Mononuclear cell (primary cell): ENCODE data around the gene SDHAF4. TPM values are rescaled to one million over a fixed set of nuclear protein-coding genes. Genes with fewer than 3 reads are reported as not detected.

Experiments
- H3K27me3 ChIP-seq: 2 replicates; pipeline ENCODE4 v1.6.0; 2011; ENCODE audit warnings: low read length, control low read depth; ENCODE audit not compliant: insufficient read depth
- H3K4me1 ChIP-seq: 2 replicates; pipeline ENCODE4 v1.5.1; 2011; ENCODE audit warnings: mild to moderate bottlenecking, low read length, control low read depth; ENCODE audit not compliant: insufficient read depth
- H3K4me3 ChIP-seq: 2 replicates; pipeline ENCODE4 v1.5.1; 2011; ENCODE audit warnings: mild to moderate bottlenecking, low read length, moderate library complexity
- H3K9me3 ChIP-seq: 2 replicates; pipeline ENCODE4 v1.5.1; 2011; ENCODE audit warnings: low read depth, mild to moderate bottlenecking, control low read depth, low read length
- total RNA-seq: library from RNA; depleted of rRNA; stranded (reverse); fragments of >200 nt; gene quantifications from one replicate; pipeline ENCODE4 v1.2.3, GENCODE V29; 2012

SDHAF4 gene
- total RNA-seq, 1 donor, result 2.6 TPM

DNA sequence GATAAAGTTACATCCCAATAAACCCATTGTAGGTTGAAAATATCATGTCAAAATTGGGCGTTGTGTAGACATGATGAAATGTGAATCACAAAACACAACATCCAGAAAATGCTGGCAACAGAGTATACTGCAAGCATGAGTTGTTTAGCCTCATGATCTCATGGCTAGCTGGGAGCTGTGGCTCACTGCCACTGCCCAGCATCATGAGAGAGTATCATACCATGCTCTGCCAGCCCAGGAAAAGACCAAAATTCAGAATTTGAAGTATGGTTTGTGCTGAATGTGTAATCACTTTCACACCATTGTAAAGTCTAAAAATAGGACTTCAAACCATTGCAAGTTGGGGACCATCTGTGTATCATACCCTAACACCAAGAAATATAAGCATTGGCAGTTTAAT is 55.7 kb downstream of the SDHAF4 start:
- H3K4me3 ChIP-seq, result no peak overlapping the region
- no peaks in the 10 kb centered on the region for H3K9me3 ChIP-seq
- no peaks in the 10 kb centered on the region for H3K4me1 ChIP-seq
- H3K27me3 ChIP-seq, result no peaks in the 10 kb centered on the region

DNA sequence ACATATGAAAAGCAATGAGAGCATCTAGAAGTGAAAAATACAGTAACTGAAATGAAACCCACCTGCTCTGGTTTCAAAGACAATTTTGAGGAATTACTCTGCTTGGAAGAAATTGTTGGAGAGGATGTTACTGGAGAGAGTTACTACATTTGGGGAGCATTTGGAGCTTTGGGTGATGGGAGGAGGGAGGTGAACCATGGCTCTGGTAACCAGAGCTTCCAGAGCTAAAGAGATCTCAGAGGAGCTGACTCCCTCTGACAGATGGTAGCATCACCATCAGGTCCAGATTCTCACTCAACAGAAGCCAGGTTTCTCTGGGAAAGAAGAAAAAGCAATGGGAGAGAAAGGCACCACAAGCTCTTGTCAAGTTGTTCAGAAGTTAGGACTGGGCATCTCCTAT is 58.7 kb downstream of the SDHAF4 start:
- Histone ChIP-seq H3K9me3 (no peaks in the 10 kb centered on the region), H3K27me3 (no peaks in the 10 kb centered on the region), H3K4me1 (no peaks in the 10 kb centered on the region), H3K4me3 (no peak overlapping the region)

DNA sequence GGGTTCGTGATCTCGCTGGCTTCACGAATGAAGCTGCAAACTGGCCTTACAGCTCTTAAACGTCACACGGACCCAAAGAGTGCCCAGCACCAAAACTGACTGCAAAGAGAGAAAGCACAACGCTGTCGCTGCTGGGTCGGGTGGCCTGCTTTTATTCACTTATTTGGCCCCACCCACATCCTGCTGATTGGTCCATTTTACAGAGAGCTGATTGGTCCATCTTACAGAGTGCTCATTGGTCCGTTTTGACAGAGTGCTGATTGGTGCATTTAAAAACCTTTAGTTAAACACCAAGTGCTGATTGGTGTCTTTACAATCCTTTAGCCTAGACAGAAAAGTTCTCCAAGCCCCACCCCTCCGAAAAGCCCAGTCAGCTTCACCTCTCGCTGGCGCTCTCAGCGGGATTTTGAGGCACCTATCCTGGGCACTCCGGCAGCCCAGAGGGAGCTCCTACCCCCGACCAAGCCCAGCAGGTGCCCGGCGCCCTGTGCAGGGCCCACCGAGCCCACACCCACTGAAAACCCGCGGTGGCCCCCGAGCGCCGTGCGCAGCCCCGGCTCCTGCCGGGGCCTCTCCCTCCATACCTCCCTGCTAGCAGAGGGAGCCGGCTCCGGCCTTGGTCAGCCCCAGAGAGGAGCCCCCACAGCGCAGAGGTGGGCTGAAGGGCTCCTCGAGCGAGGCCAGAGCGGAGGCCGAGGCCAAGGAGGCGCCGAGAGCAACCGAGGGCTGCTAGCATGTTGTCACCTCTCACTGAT is 60.9 kb downstream of the SDHAF4 start:
- no peaks in the 10 kb centered on the region for H3K9me3 ChIP-seq
- no peak overlapping the region for H3K4me3 ChIP-seq
- no peaks in the 10 kb centered on the region for H3K4me1 ChIP-seq
- H3K27me3 ChIP-seq, result no peaks in the 10 kb centered on the region

DNA sequence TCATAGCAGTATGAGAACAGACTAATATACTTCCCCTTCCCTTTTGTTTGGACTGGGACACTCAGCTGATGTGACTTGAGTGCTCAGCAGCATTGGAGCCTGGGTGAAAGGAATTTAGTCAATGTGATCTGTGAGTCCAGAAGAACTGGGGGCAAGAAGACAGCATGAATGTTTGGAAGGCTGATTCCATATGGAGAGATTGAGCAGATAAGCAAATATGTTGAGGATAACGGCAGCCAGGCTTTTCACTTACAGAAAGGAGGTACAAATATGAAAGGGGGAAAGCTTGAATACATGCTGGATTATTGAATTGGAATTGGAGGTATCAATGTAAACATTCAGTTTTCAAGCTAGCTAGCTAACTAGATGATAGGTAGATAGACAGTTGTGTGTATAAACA is 63.2 kb downstream of the SDHAF4 start:
- H3K9me3 ChIP-seq, result no peaks in the 10 kb centered on the region
- no peak overlapping the region for H3K4me3 ChIP-seq
- H3K4me1 ChIP-seq, result no peaks in the 10 kb centered on the region
- no peaks in the 10 kb centered on the region for H3K27me3 ChIP-seq

DNA sequence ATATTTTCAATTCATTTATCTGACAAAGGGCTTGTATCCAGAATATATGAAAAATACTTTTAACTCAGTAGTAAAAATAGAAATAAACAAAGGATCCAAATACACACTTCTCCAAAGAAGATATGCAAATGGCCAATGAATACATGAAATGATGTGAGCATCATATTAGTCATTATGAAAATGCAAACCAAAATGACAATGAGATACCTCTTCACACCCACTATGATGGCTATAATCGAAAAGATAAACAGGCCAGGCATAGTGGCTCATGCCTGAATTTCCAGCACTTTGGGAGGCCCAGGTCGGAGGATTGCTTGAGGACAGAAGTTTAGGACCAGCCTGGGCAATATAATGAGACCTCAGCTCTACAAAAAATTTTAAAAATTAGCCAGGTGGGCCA is 67.1 kb downstream of the SDHAF4 start:
- Histone ChIP-seq H3K4me1 (no peaks in the 10 kb centered on the region), H3K9me3 (no peaks in the 10 kb centered on the region), H3K4me3 (no peak overlapping the region), H3K27me3 (no peaks in the 10 kb centered on the region)

DNA sequence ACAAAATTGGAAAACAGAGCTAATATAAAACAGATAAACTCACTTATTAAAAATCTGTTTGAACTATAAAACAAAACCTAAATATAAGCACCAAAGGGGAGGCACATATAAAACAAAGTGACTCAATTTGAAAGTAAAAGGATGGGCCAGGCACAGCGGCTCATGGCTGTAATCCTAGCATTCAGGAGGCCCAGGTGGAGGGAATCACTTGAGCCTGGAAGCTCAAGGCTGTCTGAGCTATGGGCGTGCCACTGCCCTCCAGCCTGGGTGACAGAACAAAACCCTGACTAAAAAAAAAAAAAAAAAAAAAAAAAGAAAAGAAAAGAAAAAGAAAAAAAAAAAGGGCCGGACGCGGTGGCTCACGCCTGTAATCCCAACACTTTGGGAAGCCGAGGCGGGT is 69.9 kb downstream of the SDHAF4 start:
- no peak overlapping the region for H3K4me3 ChIP-seq
- no peaks in the 10 kb centered on the region for H3K4me1 ChIP-seq
- no peaks in the 10 kb centered on the region for H3K27me3 ChIP-seq
- H3K9me3 ChIP-seq, result no peaks in the 10 kb centered on the region

DNA sequence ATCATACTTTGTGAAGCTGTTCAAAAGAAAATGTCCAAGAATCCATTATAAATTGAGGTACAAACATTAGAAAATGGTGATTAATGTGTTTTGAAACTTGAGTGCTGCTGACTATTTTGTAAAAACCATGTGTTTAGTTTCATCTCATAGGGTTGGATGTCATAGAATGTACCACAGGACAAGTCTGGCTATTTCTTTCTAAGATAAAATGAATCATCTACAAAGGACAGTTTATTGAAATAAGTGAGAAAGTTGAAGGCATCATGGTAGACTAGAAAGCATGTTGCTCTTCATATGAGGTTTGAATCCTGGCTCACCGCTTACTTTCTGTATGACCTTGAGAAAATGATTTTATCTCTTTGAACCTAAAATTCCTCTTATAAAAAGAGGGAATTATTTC is 71.7 kb downstream of the SDHAF4 start:
- Histone ChIP-seq H3K27me3 (no peaks in the 10 kb centered on the region), H3K4me1 (no peaks in the 10 kb centered on the region), H3K4me3 (no peak overlapping the region), H3K9me3 (no peaks in the 10 kb centered on the region)

Other genes starting within 250 kb of the SDHAF4 start
- 15.5 TPM for gene FAM135A, start 153.4 kb upstream of the SDHAF4 start, total RNA-seq
- 25.7 TPM for gene SMAP1, start 101.0 kb downstream of the SDHAF4 start, total RNA-seq